ENCODE measurements around the gene TRIM3. TPM values are rescaled to one million over a fixed set of nuclear protein-coding genes. Genes with fewer than 3 reads are reported as not detected.
A peak's percentile ranks its signal among the peaks of the same experiment; 100 is the strongest.

Gene TRIM3
- total and polyA plus RNA-seq, 2 experiments from 2014 or later = 21.9 to 25.3 TPM

- no peak for TF ChIP-seq CTCF (IDR thresholded peaks at IDR 0.05; ENCODE audit: low read depth, low read length)
- peaks cover 5% of the 10 kb centered on the region for H3K36me3 ChIP-seq
- no peak overlapping the region for H3K4me3 ChIP-seq
- H3K9me3 ChIP-seq (ENCODE audit: low read depth) = no peaks in the 10 kb centered on the region
- H3K4me1 ChIP-seq (ENCODE audit: low read depth) = peaks cover 6% of the 10 kb centered on the region
- no peak overlapping the region for H3K27ac ChIP-seq
- H3K27me3 ChIP-seq = no peaks in the 10 kb centered on the region
- no peak for DNase-seq (ENCODE audit: low read depth in 1 of 2, low spot score in 1 of 2)
Observed at GRCh38 chr11:6458352-6459098, 15.2 kb downstream of the TRIM3 start.

GRCh38 chr11:6457581-6458320 lies 16.0 kb downstream of the TRIM3 start:
- peaks cover 6% of the 10 kb centered on the region for H3K4me1 ChIP-seq (ENCODE audit: low read depth)
- no peaks in the 10 kb centered on the region for H3K9me3 ChIP-seq (ENCODE audit: low read depth)
- DNase-seq (ENCODE audit: low read depth in 1 of 2, low spot score in 1 of 2) = no peak
- no peak overlapping the region for H3K27ac ChIP-seq
- no peak overlapping the region for H3K4me3 ChIP-seq
- H3K27me3 ChIP-seq = no peaks in the 10 kb centered on the region
- TF ChIP-seq CTCF (IDR thresholded peaks at IDR 0.05; ENCODE audit: low read depth, low read length) = no peak
- peaks cover 5% of the 10 kb centered on the region for H3K36me3 ChIP-seq

DNA sequence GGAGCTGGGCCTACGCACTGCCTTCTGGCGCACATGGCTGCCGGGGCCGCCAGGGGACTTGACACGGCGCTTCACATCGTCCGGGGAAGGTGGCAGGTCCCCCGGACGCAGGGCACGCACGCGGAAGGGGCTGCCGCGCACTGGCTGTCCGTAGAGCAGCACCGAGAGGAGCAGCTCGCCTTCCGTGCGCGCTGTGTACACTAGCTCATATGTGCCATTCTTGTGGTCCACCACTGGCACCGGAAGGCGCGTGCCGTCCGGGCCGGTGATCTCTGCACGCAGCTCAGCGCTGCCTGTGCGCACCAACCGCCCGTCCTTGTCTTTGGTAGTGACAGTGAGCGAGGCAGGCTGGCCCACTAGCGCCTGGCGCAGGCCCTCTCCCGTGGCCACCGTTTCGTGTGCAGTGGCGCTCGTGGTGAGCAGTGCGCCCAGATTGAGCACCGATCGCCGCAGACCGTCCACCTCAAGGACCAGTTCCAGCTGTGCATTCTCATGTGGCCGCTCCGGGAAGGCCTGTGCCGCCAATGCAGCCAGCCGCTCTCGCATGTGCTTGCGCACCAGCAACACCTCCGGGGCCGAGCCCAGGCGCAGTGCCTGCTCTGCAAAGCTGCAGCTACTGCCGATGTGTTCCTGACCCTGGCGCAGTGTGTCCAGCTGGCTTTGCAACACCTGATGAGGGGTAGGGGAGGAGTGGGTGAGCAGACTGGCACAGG lies 17.2 kb downstream of the TRIM3 start:
- DNase-seq (ENCODE audit: low read depth in 1 of 2, low spot score in 1 of 2) = no peak
- H3K9me3 ChIP-seq (ENCODE audit: low read depth) = no peaks in the 10 kb centered on the region
- peaks cover 6% of the 10 kb centered on the region for H3K4me1 ChIP-seq (ENCODE audit: low read depth)
- no peaks in the 10 kb centered on the region for H3K27me3 ChIP-seq
- no peak for TF ChIP-seq CTCF (IDR thresholded peaks at IDR 0.05; ENCODE audit: low read depth, low read length)
- H3K27ac ChIP-seq = no peak overlapping the region
- H3K36me3 ChIP-seq = peaks cover 7% of the 10 kb centered on the region
- H3K4me3 ChIP-seq = no peak overlapping the region

DNA sequence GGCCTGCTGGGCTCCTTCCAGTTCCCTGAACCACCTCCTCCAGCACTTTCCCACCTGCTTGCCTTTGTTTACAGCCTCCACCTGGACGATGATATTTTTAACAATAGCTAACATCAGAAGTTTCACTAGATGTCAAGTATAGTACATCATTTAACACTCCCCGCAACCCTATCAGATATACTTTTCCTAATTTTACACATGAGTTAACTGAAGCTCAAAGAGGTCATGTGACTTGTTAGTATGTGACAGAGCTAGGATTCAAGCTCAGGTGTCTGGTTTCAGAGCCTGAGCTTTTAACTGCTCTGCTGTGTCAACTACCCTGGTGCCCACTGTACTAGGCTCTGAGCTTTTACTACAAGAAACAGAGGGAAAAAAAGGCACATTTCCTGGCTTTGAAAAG lies 18.7 kb downstream of the TRIM3 start:
- peak overlapping the region; percentile 44 for H3K27ac ChIP-seq
- no peaks in the 10 kb centered on the region for H3K27me3 ChIP-seq
- H3K4me1 ChIP-seq (ENCODE audit: low read depth) = peaks cover 6% of the 10 kb centered on the region
- H3K9me3 ChIP-seq (ENCODE audit: low read depth) = no peaks in the 10 kb centered on the region
- no peak for TF ChIP-seq CTCF (IDR thresholded peaks at IDR 0.05; ENCODE audit: low read depth, low read length)
- H3K36me3 ChIP-seq = peaks cover 7% of the 10 kb centered on the region
- no peak for DNase-seq (ENCODE audit: low read depth in 1 of 2, low spot score in 1 of 2)
- no peak overlapping the region for H3K4me3 ChIP-seq

DNA sequence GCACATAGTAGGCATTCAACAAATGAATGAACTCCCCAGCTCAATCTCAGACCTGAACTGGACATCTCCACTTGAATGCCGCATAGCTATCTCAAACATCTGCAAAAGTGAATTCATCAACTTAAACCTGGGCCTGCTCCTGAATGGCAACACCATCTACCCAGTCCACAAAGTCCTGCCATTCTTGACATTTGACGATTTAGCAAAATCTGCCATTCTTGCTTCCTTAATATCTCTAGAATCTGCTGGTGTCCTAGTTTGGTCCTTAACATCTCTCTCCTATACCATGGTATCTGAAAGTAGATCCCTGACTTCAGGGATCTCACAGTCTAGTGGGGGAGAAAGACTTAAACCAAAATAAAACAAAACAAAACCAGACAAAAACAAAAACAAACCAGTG lies 20.6 kb downstream of the TRIM3 start:
- no peak for TF ChIP-seq CTCF (IDR thresholded peaks at IDR 0.05; ENCODE audit: low read depth, low read length)
- peaks cover 7% of the 10 kb centered on the region for H3K36me3 ChIP-seq
- H3K27ac ChIP-seq = no peak overlapping the region
- H3K4me1 ChIP-seq (ENCODE audit: low read depth) = peaks cover 6% of the 10 kb centered on the region
- H3K4me3 ChIP-seq = no peak overlapping the region
- no peaks in the 10 kb centered on the region for H3K27me3 ChIP-seq
- DNase-seq (ENCODE audit: low read depth in 1 of 2, low spot score in 1 of 2) = no peak
- no peaks in the 10 kb centered on the region for H3K9me3 ChIP-seq (ENCODE audit: low read depth)
